ENCODE measurements around the gene TBC1D3B.
A peak's percentile ranks its signal among the peaks of the same experiment; 100 is the strongest.

Gene TBC1D3B

DNA sequence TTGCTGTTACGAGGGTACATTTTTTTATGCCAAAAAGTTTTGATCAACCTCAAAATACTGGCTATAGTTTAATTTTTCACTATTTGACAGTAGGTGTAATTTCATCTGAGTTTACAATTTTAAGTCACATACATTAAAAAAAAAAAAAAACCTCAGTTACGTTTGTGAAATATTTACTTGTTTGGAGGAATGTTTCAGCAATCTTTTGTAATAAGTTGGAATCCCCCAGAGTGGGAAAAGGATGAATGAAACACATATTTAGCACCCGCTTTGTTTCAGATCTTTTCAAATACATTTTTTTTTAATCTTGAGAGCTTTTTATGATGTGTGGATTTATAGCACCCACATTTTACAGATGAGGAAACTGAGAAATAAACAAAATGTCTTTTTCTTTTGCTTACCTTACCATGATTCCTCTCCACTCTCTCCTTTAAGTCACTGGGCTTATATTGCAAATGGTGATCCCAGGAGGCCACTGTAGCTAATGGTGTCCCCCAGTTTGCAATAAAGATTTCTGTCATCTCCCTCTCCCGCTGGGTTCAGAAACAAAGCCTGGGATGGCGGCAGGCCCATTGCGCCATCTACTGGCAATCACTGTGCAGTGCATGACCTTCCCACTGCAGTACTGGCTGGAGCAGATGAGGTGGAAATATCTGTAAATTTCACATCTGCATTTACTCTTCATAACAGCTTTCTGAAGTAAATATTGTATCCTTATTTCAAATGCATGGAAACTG, 27.7 kb downstream of the TBC1D3B start (continued):
- TF ChIP-seq ZNF624 (tag by site-specific recombination; IDR thresholded peaks at IDR 0.05): no peak
- TF ChIP-seq ZNF175 (tag by site-specific recombination; IDR thresholded peaks at IDR 0.05): no peak
- TF ChIP-seq, protein P1, sequence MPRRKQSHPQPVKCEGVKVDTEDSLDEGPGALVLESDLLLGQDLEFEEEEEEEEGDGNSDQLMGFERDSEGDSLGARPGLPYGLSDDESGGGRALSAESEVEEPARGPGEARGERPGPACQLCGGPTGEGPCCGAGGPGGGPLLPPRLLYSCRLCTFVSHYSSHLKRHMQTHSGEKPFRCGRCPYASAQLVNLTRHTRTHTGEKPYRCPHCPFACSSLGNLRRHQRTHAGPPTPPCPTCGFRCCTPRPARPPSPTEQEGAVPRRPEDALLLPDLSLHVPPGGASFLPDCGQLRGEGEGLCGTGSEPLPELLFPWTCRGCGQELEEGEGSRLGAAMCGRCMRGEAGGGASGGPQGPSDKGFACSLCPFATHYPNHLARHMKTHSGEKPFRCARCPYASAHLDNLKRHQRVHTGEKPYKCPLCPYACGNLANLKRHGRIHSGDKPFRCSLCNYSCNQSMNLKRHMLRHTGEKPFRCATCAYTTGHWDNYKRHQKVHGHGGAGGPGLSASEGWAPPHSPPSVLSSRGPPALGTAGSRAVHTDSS (tag by site-specific recombination; IDR thresholded peaks at IDR 0.05): peak; percentile 15; the same call in 1 of the 2 replicates
- TF ChIP-seq ZNF677 (tag by site-specific recombination; IDR thresholded peaks at IDR 0.05): no peak
- no peak for TF ChIP-seq ZNF48 (tag by site-specific recombination; IDR thresholded peaks at IDR 0.05)
- no peak for TF ChIP-seq ZNF544 (tag by site-specific recombination; IDR thresholded peaks at IDR 0.05)
- 0 out of 2 replicates have a peak, but pooled peaks have one; percentile 17 for TF ChIP-seq ZNF19 (tag by site-specific recombination; IDR thresholded peaks at IDR 0.05; ENCODE audit: low read depth)
- no peak for TF ChIP-seq ZNF560 (tag by site-specific recombination; IDR thresholded peaks at IDR 0.05; ENCODE audit: borderline replicate concordance)
- TF ChIP-seq, protein P2, sequence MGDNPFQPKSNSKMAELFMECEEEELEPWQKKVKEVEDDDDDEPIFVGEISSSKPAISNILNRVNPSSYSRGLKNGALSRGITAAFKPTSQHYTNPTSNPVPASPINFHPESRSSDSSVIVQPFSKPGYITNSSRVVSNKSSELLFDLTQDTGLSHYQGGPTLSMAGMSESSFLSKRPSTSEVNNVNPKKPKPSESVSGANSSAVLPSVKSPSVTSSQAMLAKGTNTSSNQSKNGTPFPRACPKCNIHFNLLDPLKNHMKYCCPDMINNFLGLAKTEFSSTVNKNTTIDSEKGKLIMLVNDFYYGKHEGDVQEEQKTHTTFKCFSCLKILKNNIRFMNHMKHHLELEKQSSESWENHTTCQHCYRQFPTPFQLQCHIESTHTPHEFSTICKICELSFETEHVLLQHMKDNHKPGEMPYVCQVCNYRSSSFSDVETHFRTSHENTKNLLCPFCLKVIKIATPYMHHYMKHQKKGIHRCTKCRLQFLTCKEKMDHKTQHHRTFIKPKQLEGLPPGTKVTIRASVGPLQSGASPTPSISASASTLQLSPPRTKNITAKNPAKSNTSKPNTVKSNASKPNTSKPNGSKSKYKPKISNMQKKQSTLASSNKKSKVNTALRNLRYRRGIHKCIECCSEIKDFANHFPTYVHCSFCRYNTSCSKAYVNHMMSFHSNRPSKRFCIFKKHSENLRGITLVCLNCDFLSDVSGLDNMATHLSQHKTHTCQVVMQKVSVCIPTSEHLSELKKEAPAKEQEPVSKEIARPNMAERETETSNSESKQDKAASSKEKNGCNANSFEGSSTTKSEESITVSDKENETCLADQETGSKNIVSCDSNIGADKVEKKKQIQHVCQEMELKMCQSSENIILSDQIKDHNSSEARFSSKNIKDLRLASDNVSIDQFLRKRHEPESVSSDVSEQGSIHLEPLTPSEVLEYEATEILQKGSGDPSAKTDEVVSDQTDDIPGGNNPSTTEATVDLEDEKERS (tag by site-specific recombination; IDR thresholded peaks at IDR 0.05): no peak
- no peak for TF ChIP-seq ZNF549 (tag by site-specific recombination; IDR thresholded peaks at IDR 0.05)
- TF ChIP-seq ZNF214 (tag by site-specific recombination; IDR thresholded peaks at IDR 0.05; ENCODE audit: borderline replicate concordance): no peak
- no peak for TF ChIP-seq ZNF248 (tag by site-specific recombination; IDR thresholded peaks at IDR 0.05)
- no peak for TF ChIP-seq ZNF791 (tag by site-specific recombination; IDR thresholded peaks at IDR 0.05)
- TF ChIP-seq GLI4 (tag by site-specific recombination; IDR thresholded peaks at IDR 0.05): no peak
- no peak for TF ChIP-seq ZXDB (tag by site-specific recombination; IDR thresholded peaks at IDR 0.05)
- TF ChIP-seq ZNF391 (tag by site-specific recombination; IDR thresholded peaks at IDR 0.05; ENCODE audit: borderline replicate concordance, low read depth): no peak
- no peak for TF ChIP-seq ZNF433 (tag by site-specific recombination; IDR thresholded peaks at IDR 0.05; ENCODE audit: low read depth)
- TF ChIP-seq ZNF501 (tag by site-specific recombination; IDR thresholded peaks at IDR 0.05): no peak
- no peak for TF ChIP-seq ZNF223 (tag by site-specific recombination; IDR thresholded peaks at IDR 0.05)
- TF ChIP-seq ZNF37A (tag by site-specific recombination; IDR thresholded peaks at IDR 0.05): no peak; the same call in 1 of the 2 replicates
- TF ChIP-seq SP7 (tag by site-specific recombination; IDR thresholded peaks at IDR 0.05): peak; percentile 34; the same call in 1 of the 2 replicates
- peak; percentile 76 for TF ChIP-seq YY2 (tag by site-specific recombination; IDR thresholded peaks at IDR 0.05)
- TF ChIP-seq ZNF843 (tag by site-specific recombination; IDR thresholded peaks at IDR 0.05): no peak
- TF ChIP-seq, protein P3, sequence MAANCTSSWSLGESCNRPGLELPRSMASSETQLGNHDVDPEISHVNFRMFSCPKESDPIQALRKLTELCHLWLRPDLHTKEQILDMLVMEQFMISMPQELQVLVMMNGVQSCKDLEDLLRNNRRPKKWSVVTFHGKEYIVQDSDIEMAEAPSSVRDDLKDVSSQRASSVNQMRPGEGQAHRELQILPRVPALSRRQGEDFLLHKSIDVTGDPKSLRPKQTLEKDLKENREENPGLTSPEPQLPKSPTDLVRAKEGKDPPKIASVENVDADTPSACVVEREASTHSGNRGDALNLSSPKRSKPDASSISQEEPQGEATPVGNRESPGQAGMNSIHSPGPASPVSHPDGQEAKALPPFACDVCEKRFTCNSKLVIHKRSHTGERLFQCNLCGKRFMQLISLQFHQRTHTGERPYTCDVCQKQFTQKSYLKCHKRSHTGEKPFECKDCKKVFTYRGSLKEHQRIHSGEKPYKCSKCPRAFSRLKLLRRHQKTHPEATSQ (tag by site-specific recombination; IDR thresholded peaks at IDR 0.05): no peak
- TF ChIP-seq ZBTB21 (tag by site-specific recombination; IDR thresholded peaks at IDR 0.05): 0 out of 2 replicates have a peak, but pooled peaks have one; percentile 16
- TF ChIP-seq, protein P4, sequence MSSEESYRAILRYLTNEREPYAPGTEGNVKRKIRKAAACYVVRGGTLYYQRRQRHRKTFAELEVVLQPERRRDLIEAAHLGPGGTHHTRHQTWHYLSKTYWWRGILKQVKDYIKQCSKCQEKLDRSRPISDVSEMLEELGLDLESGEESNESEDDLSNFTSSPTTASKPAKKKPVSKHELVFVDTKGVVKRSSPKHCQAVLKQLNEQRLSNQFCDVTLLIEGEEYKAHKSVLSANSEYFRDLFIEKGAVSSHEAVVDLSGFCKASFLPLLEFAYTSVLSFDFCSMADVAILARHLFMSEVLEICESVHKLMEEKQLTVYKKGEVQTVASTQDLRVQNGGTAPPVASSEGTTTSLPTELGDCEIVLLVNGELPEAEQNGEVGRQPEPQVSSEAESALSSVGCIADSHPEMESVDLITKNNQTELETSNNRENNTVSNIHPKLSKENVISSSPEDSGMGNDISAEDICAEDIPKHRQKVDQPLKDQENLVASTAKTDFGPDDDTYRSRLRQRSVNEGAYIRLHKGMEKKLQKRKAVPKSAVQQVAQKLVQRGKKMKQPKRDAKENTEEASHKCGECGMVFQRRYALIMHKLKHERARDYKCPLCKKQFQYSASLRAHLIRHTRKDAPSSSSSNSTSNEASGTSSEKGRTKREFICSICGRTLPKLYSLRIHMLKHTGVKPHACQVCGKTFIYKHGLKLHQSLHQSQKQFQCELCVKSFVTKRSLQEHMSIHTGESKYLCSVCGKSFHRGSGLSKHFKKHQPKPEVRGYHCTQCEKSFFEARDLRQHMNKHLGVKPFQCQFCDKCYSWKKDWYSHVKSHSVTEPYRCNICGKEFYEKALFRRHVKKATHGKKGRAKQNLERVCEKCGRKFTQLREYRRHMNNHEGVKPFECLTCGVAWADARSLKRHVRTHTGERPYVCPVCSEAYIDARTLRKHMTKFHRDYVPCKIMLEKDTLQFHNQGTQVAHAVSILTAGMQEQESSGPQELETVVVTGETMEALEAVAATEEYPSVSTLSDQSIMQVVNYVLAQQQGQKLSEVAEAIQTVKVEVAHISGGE (tag by site-specific recombination; conservative IDR thresholded peaks at IDR 0.05; ENCODE audit: low read depth): no peak
- TF ChIP-seq ZNF169 (tag by site-specific recombination; IDR thresholded peaks at IDR 0.05): no peak
- no peak for TF ChIP-seq ZNF202 (tag by site-specific recombination; IDR thresholded peaks at IDR 0.05; ENCODE audit: borderline replicate concordance)
- no peak for TF ChIP-seq ZNF133 (tag by site-specific recombination; IDR thresholded peaks at IDR 0.05)

All from HEK293 (cell line).